ENCODE results near the gene TTC6. TPM values are rescaled to one million over a fixed set of nuclear protein-coding genes. Genes with fewer than 3 reads are reported as not detected.

Gene TTC6, protein sequence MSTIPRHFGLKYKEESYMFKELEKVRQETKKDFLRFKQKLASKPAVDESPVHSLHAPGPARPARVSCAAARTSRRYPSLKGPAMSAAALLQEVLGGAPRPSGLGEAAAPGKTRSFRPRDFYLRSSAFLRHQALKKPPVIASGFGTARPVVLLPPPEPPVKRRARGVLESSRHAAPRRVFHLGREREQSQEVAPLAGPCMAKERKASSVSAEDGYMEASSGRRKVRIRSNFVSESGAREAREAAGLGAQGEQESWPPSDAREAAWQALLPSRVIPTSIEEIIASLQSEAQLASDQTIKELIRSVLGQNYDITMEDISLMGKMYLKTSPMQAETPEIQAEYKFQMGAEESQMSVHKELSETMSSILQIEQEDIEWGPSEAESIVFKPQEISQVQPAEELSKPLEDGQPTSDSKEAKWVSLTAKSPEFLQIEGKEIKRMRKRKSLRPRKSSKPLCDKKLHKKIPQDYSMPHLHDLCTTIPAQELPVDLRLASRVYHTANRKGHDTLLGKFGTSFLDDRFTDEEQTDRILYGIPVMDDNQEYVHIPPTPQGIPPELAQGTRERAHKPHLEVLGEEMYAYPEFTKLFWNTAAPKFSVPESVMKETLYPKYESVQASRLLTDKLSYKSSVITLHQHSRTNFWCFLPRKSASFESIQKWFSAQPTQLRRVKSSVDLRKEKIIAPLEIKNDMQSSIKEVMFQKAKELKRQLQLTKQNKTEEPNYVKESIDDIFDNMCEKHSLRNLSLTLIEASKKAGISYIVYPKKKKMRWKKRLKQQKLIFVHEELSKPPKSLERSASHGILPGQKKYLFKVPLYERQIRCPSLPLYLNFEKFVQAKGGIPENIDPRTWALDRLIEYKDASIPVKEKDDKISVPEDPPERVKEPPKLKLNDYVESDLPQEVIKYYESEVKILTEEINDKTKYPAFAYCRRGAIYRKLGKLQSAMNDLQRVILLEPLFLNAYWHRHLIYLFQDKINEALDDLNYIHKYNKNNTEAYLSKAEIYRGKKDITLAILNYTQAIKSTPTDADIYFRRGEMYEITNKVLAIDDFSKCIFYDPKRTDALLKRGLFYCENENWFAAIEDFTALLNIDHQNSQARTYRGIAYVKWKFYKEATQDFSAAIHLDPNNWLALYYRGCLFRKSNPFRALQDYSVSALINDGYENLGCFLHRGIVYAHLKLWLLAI (N-terminal part only)
- total RNA-seq, result 10 to 100 TPM in 1 of 2 donors, 1 to 10 TPM in 1; 8.1 to 11.0 TPM
- polyA plus RNA-seq (2013, experiment 1 of 2), result 0.50 TPM
- 0.54 TPM for polyA plus RNA-seq (2013, experiment 2 of 2)
- long read RNA-seq, experiment 1, partial matches to known transcripts, result 1 of 3 reads
- long read RNA-seq, experiment 1, other reads (novel, unspliced or antisense), result 1 of 3 reads
- long read RNA-seq, experiment 2, partial matches to known transcripts, result 1 of 13 reads
- long read RNA-seq, experiment 2, other reads (novel, unspliced or antisense), result 11 of 13 reads
- long read RNA-seq, experiment 3, transcript TTC6-210 (3 exons, 511 nt), result major isoform, 9 of 16 reads
- long read RNA-seq, experiment 3, partial matches to known transcripts, result 0 of 16 reads
- long read RNA-seq, experiment 3, other reads (novel, unspliced or antisense), result 7 of 16 reads
- long read RNA-seq, experiment 4, result 0 reads

DNA sequence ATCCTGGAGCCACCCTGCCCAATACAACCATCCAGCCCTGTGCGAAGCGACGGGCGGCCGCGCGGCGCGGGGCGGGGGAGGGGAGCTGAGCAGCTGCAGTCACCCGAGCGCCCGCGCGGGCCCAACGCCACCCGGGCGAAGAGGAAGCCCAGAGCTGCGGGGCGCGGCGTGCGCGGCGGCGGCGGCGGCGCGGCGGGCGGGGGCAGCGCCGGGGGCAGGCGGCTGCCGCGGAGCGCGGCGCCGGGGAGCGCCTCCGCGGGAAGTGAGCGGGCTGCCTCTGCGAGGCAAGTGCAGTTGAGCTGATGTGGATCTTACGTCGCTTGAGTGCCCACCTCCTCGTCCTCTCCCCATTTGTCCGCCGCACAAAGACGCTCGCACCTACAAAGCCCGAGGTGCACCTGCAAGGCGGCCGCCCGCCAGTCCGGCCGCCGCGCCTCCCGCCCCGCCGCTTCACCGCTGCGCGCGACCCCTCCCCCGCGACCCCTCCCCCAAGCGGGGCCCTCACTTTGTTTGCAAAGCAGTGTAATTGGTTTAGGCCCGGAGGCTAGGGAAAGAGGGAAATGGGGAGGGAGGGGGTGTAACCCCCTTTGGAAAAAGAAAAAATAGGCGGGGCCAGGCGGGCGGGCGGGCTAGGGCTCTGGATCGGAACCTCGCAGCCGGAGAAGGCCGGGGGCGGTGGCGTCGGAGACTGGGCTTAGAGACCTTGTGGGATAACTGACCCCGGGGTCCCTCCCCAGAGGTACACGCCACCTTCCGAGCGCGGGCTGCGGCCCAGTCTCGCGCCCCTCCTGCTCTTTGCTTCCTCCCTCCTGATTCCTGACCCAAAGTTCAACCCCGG, at the start of gene TTC6, which contains the start of gene FOXA1:
Gene TTC6, plus strand, starts transcription at position 659 of the 838 bp plus-strand sequence. CDS start 26,436 bp downstream, outside the sequence.
Gene FOXA1, minus strand, starts transcription at position 279 of the 838 bp plus-strand sequence. Its CDS starts 277 bp downstream, at position 2.
- DNase-seq, result peak; percentile 84
- H3K9ac ChIP-seq (ENCODE audit: extremely low read depth, low read length, poor library complexity, severe bottlenecking), result peak within 1 kb of the TSS; percentile 56
- Mint-ChIP-seq H3K27me3 (ENCODE audit: insufficient read depth) (peaks cover 83% of the 10 kb centered on the region), H3K27ac (peak within 1 kb of the TSS; percentile 98), H3K4me3 (peak within 1 kb of the TSS; percentile 69), H3K9me3 (no peaks in the 10 kb centered on the region), H3K36me3 (ENCODE audit: low read depth) (peaks cover 14% of the 10 kb centered on the region), H3K4me1 (peaks cover 40% of the 10 kb centered on the region)
- no peak for TF ChIP-seq CTCF (conservative IDR thresholded peaks at IDR 0.05)
- H3K4me3 ChIP-seq (ENCODE audit: low read length), result peak within 1 kb of the TSS; percentile 89
- H3K27ac ChIP-seq (ENCODE audit: low read depth, low read length), result no peak within 1 kb of the TSS
- 0% methylated on average over 36 to 91 of the region's 92 CpGs for WGBS, 2 experiments (ENCODE audit: insufficient coverage in 1 of 2, insufficient read length in 1 of 2)
- no peaks in the 10 kb centered on the region for H3K9me3 ChIP-seq (ENCODE audit: control insufficient read depth, low read length)
- H3K4me1 ChIP-seq (ENCODE audit: control insufficient read depth, insufficient read depth, low read length), result peaks cover 2% of the 10 kb centered on the region
- H3K27me3 ChIP-seq (ENCODE audit: control insufficient read depth, insufficient read depth, low read length, poor library complexity, severe bottlenecking), result peaks cover 85% of the 10 kb centered on the region
- H3K36me3 ChIP-seq (ENCODE audit: control insufficient read depth, insufficient read depth, low read length), result no peaks in the 10 kb centered on the region

GRCh38 chr14:37546621-37547447, 48.6 kb upstream of the TTC6 start:
- H3K27ac Mint-ChIP-seq, result peak overlapping the region; percentile 96
- H3K9ac ChIP-seq (ENCODE audit: extremely low read depth, low read length, poor library complexity, severe bottlenecking), result peak overlapping the region; percentile 50

More at GRCh38 chr14:37546621-37547447, 48.6 kb upstream of the TTC6 start:
- no peak for TF ChIP-seq CTCF (conservative IDR thresholded peaks at IDR 0.05)
- Mint-ChIP-seq H3K36me3 (ENCODE audit: low read depth) (no peaks in the 10 kb centered on the region), H3K9me3 (peaks cover under 1% of the 10 kb centered on the region), H3K4me1 (peaks cover 5% of the 10 kb centered on the region), H3K4me3 (peak overlapping the region; percentile 40), H3K27me3 (ENCODE audit: insufficient read depth) (no peaks in the 10 kb centered on the region)
- H3K36me3 ChIP-seq (ENCODE audit: control insufficient read depth, insufficient read depth, low read length), result no peaks in the 10 kb centered on the region
- H3K4me1 ChIP-seq (ENCODE audit: control insufficient read depth, insufficient read depth, low read length), result peaks cover 5% of the 10 kb centered on the region
- peak overlapping the region; percentile 42 for H3K4me3 ChIP-seq (ENCODE audit: low read length)
- WGBS, 2 experiments (ENCODE audit: insufficient coverage in 1 of 2, insufficient read length in 1 of 2), result 76 to 94% methylated on average over 3 to 6 of the region's 6 CpGs
- no peaks in the 10 kb centered on the region for H3K27me3 ChIP-seq (ENCODE audit: control insufficient read depth, insufficient read depth, low read length, poor library complexity, severe bottlenecking)
- H3K9me3 ChIP-seq (ENCODE audit: control insufficient read depth, low read length), result no peaks in the 10 kb centered on the region
- DNase-seq, result peak; percentile 46
- no peak overlapping the region for H3K27ac ChIP-seq (ENCODE audit: low read depth, low read length)

Measured in endodermal cell (in vitro differentiated cells).